Adipose tissue (tissue), 3 donors: ENCODE measurements around the gene PCDHB11. TPM values are rescaled to one million over a fixed set of nuclear protein-coding genes. Genes with fewer than 3 reads are reported as not detected.
"Not testable (repeated sequence)": the region's sequence is repeated elsewhere in the genome, so short reads cannot be mapped to it uniquely, and the experiment has no call there.

Source experiments
- H3K27ac ChIP-seq: one replicate; pipeline ENCODE4 v1.5.1; 2013; ENCODE audit warnings: low read depth, low read length
- WGBS, 3 donors: extraction: QIAGEN DNeasy Blood & Tissue Kit; methylation state at CpG; one replicate each; pipeline ENCODE4 v1.1.7; 2013; 5-methylcytosine and 5-hydroxymethylcytosine counted together
- polyA plus RNA-seq, 3 donors: library from polyadenylated mRNA; stranded (reverse); fragments of 200-250 nt; gene quantifications; one replicate each; pipeline ENCODE4 v1.2.3, GENCODE V29; 2013
- donor health status: healthy with polysubstance abuse.
- donor health status: Bipolar disorder and iron deficiency.
- donor health status: healthy.

PCDHB11 gene
- polyA plus RNA-seq, 3 donors: 0.45 to 1.4 (median 1.0) TPM

- no peak within 1 kb of the TSS for H3K27ac ChIP-seq
These were observed 17.2 kb upstream of the PCDHB11 start, which contains the start of gene PCDHB16 for GRCh38 chr5:141182248-141182647. Gene PCDHB16 (plus strand): TSS chr5:141182387. CDS start chr5:141182560, 173 bp downstream.

DNA sequence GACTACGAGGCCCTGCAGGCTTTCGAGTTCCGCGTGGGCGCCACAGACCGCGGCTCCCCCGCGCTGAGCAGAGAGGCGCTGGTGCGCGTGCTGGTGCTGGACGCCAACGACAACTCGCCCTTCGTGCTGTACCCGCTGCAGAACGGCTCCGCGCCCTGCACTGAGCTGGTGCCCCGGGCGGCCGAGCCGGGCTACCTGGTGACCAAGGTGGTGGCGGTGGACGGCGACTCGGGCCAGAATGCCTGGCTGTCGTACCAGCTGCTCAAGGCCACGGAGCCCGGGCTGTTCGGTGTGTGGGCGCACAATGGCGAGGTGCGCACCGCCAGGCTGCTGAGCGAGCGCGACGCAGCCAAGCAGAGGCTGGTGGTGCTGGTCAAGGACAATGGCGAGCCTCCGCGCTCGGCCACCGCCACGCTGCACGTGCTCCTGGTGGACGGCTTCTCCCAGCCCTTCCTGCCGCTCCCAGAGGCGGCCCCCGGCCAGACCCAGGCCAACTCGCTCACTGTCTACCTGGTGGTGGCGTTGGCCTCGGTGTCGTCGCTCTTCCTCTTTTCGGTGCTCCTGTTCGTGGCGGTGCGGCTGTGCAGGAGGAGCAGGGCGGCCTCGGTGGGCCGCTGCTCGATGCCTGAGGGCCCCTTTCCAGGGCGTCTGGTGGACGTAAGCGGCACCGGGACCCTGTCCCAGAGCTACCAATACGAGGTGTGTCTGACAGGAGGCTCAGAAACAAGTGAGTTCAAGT is 15.1 kb upstream of the PCDHB11 start:
- whole genome bisulfite sequencing, 3 donors: 22 to 41% (median 32%) methylated on average over 19 to 49 of the region's 69 CpGs
- H3K27ac ChIP-seq: not testable (repeated sequence)

More at GRCh38 chr5:141182248-141182647, 17.2 kb upstream of the PCDHB11 start, which contains the start of gene PCDHB16:
- WGBS, 3 donors: 10 to 19% (median 18%) methylated on average over 13 of the region's 13 CpGs

DNA sequence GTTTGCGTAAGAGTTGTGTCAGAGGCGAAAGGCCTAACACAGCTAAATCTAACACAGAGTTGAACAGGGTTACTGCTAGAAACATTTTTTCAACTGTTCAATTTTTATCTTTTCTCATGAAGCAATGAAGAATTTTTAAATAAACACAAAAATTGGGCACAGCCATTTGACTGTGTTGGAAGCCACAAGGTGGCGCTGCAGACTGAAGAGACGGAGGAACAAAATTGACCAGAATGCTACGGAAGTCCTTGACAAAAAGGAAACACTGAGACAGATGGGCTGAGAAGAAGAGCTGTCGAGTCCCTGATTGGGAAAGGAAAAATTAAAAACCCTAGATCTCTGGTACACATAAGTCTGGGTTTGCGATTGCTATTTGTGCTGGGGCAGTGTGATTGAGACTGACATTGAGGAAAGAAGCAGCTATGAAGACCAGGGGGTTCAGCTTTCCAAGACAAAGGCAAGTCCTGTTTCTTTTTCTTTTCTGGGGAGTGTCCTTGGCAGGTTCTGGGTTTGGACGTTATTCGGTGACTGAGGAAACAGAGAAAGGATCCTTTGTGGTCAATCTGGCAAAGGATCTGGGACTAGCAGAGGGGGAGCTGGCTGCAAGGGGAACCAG is 12.4 kb upstream of the PCDHB11 start, which contains the start of gene PCDHB9:
Gene PCDHB9, plus strand, starts transcription at position 265 of the 616 bp plus-strand sequence. Its CDS starts 158 bp downstream, at position 423.
- H3K27ac ChIP-seq: no peak within 1 kb of the TSS
- 19 to 23% (median 20%) methylated on average over 7 to 9 of the region's 9 CpGs for WGBS, 3 donors

DNA sequence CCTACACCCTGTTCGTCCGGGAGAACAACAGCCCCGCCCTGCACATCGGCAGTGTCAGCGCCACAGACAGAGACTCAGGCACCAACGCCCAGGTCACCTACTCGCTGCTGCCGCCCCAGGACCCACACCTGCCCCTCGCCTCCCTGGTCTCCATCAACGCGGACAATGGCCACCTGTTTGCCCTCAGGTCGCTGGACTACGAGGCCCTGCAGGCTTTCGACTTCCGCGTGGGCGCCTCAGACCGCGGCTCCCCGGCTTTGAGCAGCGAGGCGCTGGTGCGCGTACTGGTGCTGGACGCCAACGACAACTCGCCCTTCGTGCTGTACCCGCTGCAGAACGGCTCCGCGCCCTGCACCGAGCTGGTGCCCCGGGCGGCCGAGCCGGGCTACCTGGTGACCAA is 10.7 kb upstream of the PCDHB11 start:
- WGBS, 3 donors: 25 to 32% (median 30%) methylated on average over 27 to 33 of the region's 37 CpGs
- H3K27ac ChIP-seq: not testable (repeated sequence)

- 17 to 33% (median 30%) methylated on average over 15 to 30 of the region's 35 CpGs for WGBS, 3 donors
- not testable (repeated sequence) for H3K27ac ChIP-seq
These were observed 10.3 kb upstream of the PCDHB11 start for GRCh38 chr5:141189131-141189530.

DNA sequence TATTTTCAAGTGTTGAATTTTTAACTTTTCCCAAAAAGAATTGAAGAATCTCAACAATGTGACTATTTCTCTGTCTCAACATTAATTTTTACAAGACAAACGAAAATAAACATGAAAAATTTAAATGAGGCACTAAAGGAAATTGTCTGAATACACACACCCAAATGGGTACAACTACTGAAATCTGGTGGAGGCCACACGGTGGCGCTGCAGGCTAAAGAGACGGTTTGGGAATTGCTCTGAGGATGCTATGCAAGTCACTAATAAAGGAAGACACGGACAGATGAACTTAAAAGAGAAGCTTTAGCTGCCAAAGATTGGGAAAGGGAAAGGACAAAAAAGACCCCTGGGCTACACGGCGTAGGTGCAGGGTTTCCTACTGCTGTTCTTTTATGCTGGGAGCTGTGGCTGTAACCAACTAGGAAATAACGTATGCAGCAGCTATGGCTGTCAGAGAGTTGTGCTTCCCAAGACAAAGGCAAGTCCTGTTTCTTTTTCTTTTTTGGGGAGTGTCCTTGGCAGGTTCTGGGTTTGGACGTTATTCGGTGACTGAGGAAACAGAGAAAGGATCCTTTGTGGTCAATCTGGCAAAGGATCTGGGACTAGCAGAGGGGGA is 7.2 kb upstream of the PCDHB11 start, which contains the start of gene PCDHB10:
Gene PCDHB10, plus strand, starts transcription at position 244 of the 616 bp plus-strand sequence. Its CDS starts 200 bp downstream, at position 444.
- WGBS, 3 donors: 6 to 11% (median 7%) methylated on average over 9 to 10 of the region's 10 CpGs
- H3K27ac ChIP-seq: no peak within 1 kb of the TSS

DNA sequence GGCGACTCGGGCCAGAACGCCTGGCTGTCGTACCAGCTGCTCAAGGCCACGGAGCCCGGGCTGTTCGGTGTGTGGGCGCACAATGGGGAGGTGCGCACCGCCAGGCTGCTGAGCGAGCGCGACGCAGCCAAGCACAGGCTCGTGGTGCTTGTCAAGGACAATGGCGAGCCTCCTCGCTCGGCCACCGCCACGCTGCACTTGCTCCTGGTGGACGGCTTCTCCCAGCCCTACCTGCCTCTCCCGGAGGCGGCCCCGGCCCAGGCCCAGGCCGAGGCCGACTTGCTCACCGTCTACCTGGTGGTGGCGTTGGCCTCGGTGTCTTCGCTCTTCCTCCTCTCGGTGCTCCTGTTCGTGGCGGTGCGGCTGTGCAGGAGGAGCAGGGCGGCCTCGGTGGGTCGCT is 5.1 kb upstream of the PCDHB11 start:
- H3K27ac ChIP-seq: not testable (repeated sequence)
- WGBS, 3 donors: 13 to 29% (median 16%) methylated on average over 11 to 27 of the region's 37 CpGs

DNA sequence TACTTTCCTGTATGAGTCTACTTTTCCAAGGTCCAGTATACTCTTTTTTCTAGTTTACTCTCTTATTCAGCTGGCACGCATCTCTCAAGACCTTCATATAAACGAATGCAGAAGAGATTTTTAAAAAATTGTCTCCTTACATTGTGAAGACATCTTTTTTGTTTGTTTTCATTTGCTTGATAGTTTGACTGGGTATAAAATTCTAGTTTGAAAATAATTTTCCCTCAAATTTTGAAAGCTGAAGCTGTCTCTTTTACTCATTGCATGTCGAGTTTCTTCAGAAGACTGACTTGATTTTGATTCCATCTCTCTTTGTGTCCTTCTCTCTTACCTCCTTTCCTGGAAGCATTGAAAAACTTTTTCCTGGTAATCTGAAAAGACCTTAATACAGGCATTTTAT is 3.1 kb upstream of the PCDHB11 start:
- H3K27ac ChIP-seq: no peak overlapping the region
- 30 to 44% (median 36%) methylated on average over 3 of the region's 3 CpGs for WGBS, 3 donors

DNA sequence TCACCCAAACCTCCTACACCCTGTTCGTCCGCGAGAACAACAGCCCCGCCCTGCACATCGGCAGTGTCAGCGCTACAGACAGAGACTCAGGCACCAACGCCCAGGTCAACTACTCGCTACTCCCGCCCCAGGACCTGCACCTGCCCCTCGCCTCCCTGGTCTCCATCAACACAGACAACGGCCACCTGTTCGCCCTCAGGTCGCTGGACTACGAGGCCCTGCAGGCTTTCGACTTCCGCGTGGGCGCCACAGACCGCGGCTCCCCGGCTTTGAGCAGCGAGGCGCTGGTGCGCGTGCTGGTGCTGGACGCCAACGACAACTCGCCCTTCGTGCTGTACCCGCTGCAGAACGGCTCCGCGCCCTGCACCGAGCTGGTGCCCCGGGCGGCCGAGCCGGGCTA is 1.7 kb downstream of the PCDHB11 start:
- 21 to 37% (median 36%) methylated on average over 20 to 25 of the region's 38 CpGs for WGBS, 3 donors
- not testable (repeated sequence) for H3K27ac ChIP-seq

DNA sequence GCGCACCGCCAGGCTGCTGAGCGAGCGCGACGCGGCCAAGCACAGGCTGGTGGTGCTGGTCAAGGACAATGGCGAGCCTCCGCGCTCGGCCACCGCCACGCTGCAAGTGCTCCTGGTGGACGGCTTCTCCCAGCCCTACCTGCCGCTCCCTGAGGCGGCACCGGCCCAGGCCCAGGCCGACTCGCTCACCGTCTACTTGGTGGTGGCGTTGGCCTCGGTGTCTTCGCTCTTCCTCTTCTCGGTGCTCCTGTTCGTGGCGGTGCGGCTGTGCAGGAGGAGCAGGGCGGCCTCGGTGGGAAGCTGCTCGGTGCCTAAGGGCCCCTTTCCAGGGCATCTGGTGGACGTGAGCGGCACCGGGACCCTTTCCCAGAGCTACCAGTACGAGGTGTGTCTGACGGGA is 2.2 kb downstream of the PCDHB11 start:
- WGBS, 3 donors: 29 to 35% (median 32%) methylated on average over 24 to 29 of the region's 35 CpGs
- not testable (repeated sequence) for H3K27ac ChIP-seq

DNA sequence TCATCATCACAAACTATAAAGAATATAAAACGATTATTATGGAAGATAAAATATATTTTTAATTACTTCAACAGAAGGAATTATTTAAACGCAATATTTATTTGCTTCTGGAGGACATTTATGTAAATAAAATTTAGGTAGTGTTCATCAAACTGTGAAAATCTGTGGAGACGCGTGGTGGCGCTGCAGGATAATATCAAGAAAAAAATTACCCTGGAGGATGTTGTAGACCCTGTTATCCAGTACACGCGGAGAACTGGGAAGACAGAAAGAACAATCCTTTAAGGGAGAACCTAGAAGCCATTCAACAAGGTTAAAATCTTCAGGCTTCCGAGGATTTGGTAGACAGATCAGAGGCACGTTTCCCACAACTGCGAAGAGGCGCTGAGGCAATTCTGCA is 9.1 kb downstream of the PCDHB11 start, which contains the start of gene PCDHB12:
Gene PCDHB12, plus strand, starts transcription at position 242 of the 400 bp plus-strand sequence. CDS start 189 bp downstream, outside the sequence.
- WGBS, 3 donors: 17 to 21% (median 19%) methylated on average over 11 of the region's 11 CpGs
- H3K27ac ChIP-seq: no peak within 1 kb of the TSS

DNA sequence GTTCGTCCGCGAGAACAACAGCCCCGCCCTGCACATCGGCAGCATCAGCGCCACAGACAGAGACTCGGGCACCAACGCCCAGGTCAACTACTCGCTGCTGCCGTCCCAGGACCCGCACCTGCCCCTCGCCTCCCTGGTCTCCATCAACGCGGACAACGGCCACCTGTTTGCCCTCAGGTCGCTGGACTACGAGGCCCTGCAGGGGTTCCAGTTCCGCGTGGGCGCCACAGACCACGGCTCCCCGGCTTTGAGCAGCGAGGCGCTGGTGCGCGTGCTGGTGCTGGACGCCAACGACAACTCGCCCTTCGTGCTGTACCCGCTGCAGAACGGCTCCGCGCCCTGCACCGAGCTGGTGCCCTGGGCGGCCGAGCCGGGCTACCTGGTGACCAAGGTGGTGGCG is 10.9 kb downstream of the PCDHB11 start:
- WGBS, 3 donors: 27 to 41% (median 37%) methylated on average over 35 to 38 of the region's 39 CpGs
- not testable (repeated sequence) for H3K27ac ChIP-seq

DNA sequence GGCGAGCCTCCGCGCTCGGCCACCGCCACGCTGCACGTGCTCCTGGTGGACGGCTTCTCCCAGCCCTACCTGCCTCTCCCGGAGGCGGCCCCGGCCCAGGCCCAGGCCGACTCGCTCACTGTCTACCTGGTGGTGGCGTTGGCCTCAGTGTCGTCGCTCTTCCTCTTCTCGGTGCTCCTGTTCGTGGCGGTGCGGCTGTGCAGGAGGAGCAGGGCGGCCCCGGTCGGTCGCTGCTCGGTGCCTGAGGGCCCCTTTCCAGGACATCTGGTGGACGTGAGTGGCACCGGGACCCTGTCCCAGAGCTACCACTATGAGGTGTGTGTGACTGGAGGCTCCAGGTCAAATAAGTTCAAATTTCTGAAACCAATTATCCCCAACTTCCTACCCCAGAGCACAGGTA is 11.4 kb downstream of the PCDHB11 start:
- H3K27ac ChIP-seq: not testable (repeated sequence)
- 21 to 27% (median 27%) methylated on average over 17 to 20 of the region's 27 CpGs for WGBS, 3 donors

- 6 to 10% (median 9%) methylated on average over 12 to 13 of the region's 18 CpGs for WGBS, 3 donors
- not testable (repeated sequence) for H3K27ac ChIP-seq
These were observed 14.4 kb downstream of the PCDHB11 start, which contains the start of gene PCDHB13 for GRCh38 chr5:141213656-141214339. Gene PCDHB13 (plus strand): TSS chr5:141213919. CDS start chr5:141214124, 205 bp downstream.

DNA sequence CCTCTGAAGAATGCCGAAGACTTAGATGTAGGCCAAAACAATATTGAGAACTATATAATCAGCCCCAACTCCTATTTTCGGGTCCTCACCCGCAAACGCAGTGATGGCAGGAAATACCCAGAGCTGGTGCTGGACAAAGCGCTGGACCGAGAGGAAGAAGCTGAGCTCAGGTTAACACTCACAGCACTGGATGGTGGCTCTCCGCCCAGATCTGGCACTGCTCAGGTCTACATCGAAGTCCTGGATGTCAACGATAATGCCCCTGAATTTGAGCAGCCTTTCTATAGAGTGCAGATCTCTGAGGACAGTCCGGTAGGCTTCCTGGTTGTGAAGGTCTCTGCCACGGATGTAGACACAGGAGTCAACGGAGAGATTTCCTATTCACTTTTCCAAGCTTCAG is 15.2 kb downstream of the PCDHB11 start:
- WGBS, 3 donors: 42 to 55% (median 52%) methylated on average over 10 to 11 of the region's 12 CpGs
- not testable (repeated sequence) for H3K27ac ChIP-seq

DNA sequence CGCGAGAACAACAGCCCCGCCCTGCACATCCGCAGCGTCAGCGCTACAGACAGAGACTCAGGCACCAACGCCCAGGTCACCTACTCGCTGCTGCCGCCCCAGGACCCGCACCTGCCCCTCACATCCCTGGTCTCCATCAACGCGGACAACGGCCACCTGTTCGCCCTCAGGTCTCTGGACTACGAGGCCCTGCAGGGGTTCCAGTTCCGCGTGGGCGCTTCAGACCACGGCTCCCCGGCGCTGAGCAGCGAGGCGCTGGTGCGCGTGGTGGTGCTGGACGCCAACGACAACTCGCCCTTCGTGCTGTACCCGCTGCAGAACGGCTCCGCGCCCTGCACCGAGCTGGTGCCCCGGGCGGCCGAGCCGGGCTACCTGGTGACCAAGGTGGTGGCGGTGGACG is 16.1 kb downstream of the PCDHB11 start:
- WGBS, 3 donors: 28 to 34% (median 31%) methylated on average over 23 to 34 of the region's 40 CpGs

GRCh38 chr5:141216035-141216434 is 16.6 kb downstream of the PCDHB11 start:
- not testable (repeated sequence) for H3K27ac ChIP-seq
- WGBS, 3 donors: 34 to 40% (median 35%) methylated on average over 10 to 18 of the region's 26 CpGs

More for the DNA sequence above, 16.1 kb downstream of the PCDHB11 start:
- H3K27ac ChIP-seq: not testable (repeated sequence)

- 20 to 30% (median 21%) methylated on average over 15 of the region's 15 CpGs for WGBS, 3 donors
- H3K27ac ChIP-seq: no peak within 1 kb of the TSS
These were observed 23.8 kb downstream of the PCDHB11 start, which contains the start of gene PCDHB14 for GRCh38 chr5:141223112-141223783. Gene PCDHB14 (plus strand): TSS chr5:141223343. CDS start chr5:141223506, 163 bp downstream.
